Ascending aorta (tissue), 2 donors: ENCODE results near the gene SRD5A1. TPM values are rescaled to one million over a fixed set of nuclear protein-coding genes. Genes with fewer than 3 reads are reported as not detected.

Experiments used
- DNase-seq, 2 donors: peaks; one replicate each; pipeline ENCODE4 v3.0.0-alpha.2; 2019; ENCODE audit warnings: low spot score in 2 of 2
- H3K27ac ChIP-seq, 2 donors: fragments of 200-600 bp; sonication (generic); one replicate each; pipeline ENCODE4 v1.5.1; 2016 to 2017; ENCODE audit warnings: mild to moderate bottlenecking in 1 of 2
- H3K27me3 ChIP-seq: fragments of 200-600 bp; sonication (generic); one replicate; pipeline ENCODE4 v1.5.1; 2017
- H3K36me3 ChIP-seq, 2 donors: fragments of 200-600 bp; sonication (generic); one replicate each; pipeline ENCODE4 v1.5.1; 2016
- H3K4me1 ChIP-seq, 2 donors: fragments of 200-600 bp; sonication (generic); one replicate each; pipeline ENCODE4 v1.5.1; 2016 to 2017; ENCODE audit warnings: mild to moderate bottlenecking in 1 of 2
- H3K4me3 ChIP-seq, 2 donors: fragments of 200-600 bp; sonication (generic); one replicate each; pipeline ENCODE4 v1.5.1; 2016 to 2017; ENCODE audit warnings: mild to moderate bottlenecking in 1 of 2
- H3K9me3 ChIP-seq, 2 donors: fragments of 200-600 bp; sonication (generic); one replicate each; pipeline ENCODE4 v1.5.1; 2016
- intact Hi-C: fragments of 100-400 bp; cut with DNase I; formaldehyde crosslinking; loops from one replicate; pipeline ENCODE4 v1.15.1; 2023
- total RNA-seq: library from RNA; depleted of rRNA; stranded (reverse); fragments of >200 nt; gene quantifications from one replicate; pipeline ENCODE4 v1.1.0, GENCODE V29; 2016
- TF ChIP-seq, protein P1 (sequence below), 3 experiments: fragments of 200-600 bp in 2 of 3; fragments of 450-650 bp in 1 of 3; sonication (generic) in 2 of 3; IDR thresholded peaks; one replicate each; pipeline ENCODE4 v1.5.1; 2016 to 2019; ENCODE audit warnings: antibody characterized with exemption in 3 of 3, mild to moderate bottlenecking in 1 of 3, moderate library complexity in 1 of 3

The SRD5A1 gene
- total RNA-seq, 1 donor from 2014 or later, result 186 TPM

GRCh38 chr5:6723122-6723815 is 90.0 kb downstream of the SRD5A1 start:
- peak overlapping the region in 1 of 2 donors; percentile 8 for H3K4me3 ChIP-seq
- H3K36me3 ChIP-seq, result no peaks in the 10 kb centered on the region
- TF ChIP-seq, protein P1, sequence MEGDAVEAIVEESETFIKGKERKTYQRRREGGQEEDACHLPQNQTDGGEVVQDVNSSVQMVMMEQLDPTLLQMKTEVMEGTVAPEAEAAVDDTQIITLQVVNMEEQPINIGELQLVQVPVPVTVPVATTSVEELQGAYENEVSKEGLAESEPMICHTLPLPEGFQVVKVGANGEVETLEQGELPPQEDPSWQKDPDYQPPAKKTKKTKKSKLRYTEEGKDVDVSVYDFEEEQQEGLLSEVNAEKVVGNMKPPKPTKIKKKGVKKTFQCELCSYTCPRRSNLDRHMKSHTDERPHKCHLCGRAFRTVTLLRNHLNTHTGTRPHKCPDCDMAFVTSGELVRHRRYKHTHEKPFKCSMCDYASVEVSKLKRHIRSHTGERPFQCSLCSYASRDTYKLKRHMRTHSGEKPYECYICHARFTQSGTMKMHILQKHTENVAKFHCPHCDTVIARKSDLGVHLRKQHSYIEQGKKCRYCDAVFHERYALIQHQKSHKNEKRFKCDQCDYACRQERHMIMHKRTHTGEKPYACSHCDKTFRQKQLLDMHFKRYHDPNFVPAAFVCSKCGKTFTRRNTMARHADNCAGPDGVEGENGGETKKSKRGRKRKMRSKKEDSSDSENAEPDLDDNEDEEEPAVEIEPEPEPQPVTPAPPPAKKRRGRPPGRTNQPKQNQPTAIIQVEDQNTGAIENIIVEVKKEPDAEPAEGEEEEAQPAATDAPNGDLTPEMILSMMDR (IDR thresholded peaks at IDR 0.05), result no peak
- intact Hi-C loops, result no loop called here
- no peak for DNase-seq
- peak overlapping the region in 1 of 2 donors; percentile 68 for H3K27ac ChIP-seq
- no peaks in the 10 kb centered on the region for H3K27me3 ChIP-seq
- peaks cover 18 to 67% of the 10 kb centered on the region in 2 donors for H3K4me1 ChIP-seq
- H3K9me3 ChIP-seq, result no peaks in the 10 kb centered on the region

- no peaks in the 10 kb centered on the region for H3K36me3 ChIP-seq
- TF ChIP-seq, protein P1 (IDR thresholded peaks at IDR 0.05), result no peak
- H3K9me3 ChIP-seq, result no peaks in the 10 kb centered on the region
- H3K27me3 ChIP-seq, result no peaks in the 10 kb centered on the region
- H3K4me3 ChIP-seq, result peak overlapping the region in 1 of 2 donors; percentile 4
- H3K27ac ChIP-seq, result peak overlapping the region in 1 of 2 donors; percentile 68
- DNase-seq, result no peak
- H3K4me1 ChIP-seq, result peaks cover 18 to 66% of the 10 kb centered on the region in 2 donors
- intact Hi-C loops, result no loop called here
Observed at GRCh38 chr5:6723816-6724300, 90.6 kb downstream of the SRD5A1 start.

Other genes with a start within 250 kb of the SRD5A1 start
- gene UBE2QL1, start 184.6 kb upstream of the SRD5A1 start, total RNA-seq, result 0.85 TPM
- 19.1 TPM for gene NSUN2, start 396 bp upstream of the SRD5A1 start, total RNA-seq
- gene TENT4A, start 80.0 kb downstream of the SRD5A1 start, total RNA-seq, result 12.5 TPM